Right atrium auricular region (tissue), 2 donors: ENCODE results near the gene TAF4. TPM values are rescaled to one million over a fixed set of nuclear protein-coding genes. Genes with fewer than 3 reads are reported as not detected.

ENCODE experiments used
- DNase-seq: peaks from one replicate; pipeline ENCODE4 v3.0.0-alpha.2; 2019; ENCODE audit warnings: low spot score
- H3K27ac ChIP-seq, 2 donors: fragments of 200-600 bp; sonication (generic); 1 replicate in 1 of 2; 2 replicates in 1 of 2; pipeline ENCODE4 v1.5.1; 2016 to 2019
- H3K27me3 ChIP-seq, 2 donors: fragments of 200-600 bp; sonication (generic); one replicate each; pipeline versions ENCODE4 v1.5.1 to v1.6.0; 2017 to 2019
- H3K36me3 ChIP-seq: fragments of 200-600 bp; sonication (generic); one replicate; pipeline ENCODE4 v1.5.1; 2016
- H3K4me1 ChIP-seq, 2 donors: fragments of 200-600 bp; sonication (generic); one replicate each; pipeline versions ENCODE4 v1.5.1 to v1.6.0; 2017 to 2019
- H3K4me3 ChIP-seq, 2 donors: fragments of 200-600 bp; sonication (generic); 1 replicate in 1 of 2; 2 replicates in 1 of 2; pipeline ENCODE4 v1.5.1; 2017 to 2019; ENCODE audit warnings: mild to moderate bottlenecking in 1 of 2, moderate library complexity in 1 of 2
- H3K9me3 ChIP-seq, 2 donors: fragments of 200-600 bp; sonication (generic); one replicate each; pipeline ENCODE4 v1.5.1; 2019
- CTCF ChIP-seq, 2 donors: fragments of 200-600 bp; sonication (generic); IDR thresholded peaks; one replicate each; pipeline ENCODE4 v1.5.1; 2019; ENCODE audit warnings: antibody characterized with exemption in 2 of 2
- total RNA-seq, 2 donors: library from RNA; depleted of rRNA; stranded (reverse); fragments of >200 nt; gene quantifications; one replicate each; pipeline ENCODE4 v1.1.0, GENCODE V29; 2016

The TAF4 gene
- total RNA-seq, 2 donors from 2014 or later: 8.3 to 18.0 TPM

DNA sequence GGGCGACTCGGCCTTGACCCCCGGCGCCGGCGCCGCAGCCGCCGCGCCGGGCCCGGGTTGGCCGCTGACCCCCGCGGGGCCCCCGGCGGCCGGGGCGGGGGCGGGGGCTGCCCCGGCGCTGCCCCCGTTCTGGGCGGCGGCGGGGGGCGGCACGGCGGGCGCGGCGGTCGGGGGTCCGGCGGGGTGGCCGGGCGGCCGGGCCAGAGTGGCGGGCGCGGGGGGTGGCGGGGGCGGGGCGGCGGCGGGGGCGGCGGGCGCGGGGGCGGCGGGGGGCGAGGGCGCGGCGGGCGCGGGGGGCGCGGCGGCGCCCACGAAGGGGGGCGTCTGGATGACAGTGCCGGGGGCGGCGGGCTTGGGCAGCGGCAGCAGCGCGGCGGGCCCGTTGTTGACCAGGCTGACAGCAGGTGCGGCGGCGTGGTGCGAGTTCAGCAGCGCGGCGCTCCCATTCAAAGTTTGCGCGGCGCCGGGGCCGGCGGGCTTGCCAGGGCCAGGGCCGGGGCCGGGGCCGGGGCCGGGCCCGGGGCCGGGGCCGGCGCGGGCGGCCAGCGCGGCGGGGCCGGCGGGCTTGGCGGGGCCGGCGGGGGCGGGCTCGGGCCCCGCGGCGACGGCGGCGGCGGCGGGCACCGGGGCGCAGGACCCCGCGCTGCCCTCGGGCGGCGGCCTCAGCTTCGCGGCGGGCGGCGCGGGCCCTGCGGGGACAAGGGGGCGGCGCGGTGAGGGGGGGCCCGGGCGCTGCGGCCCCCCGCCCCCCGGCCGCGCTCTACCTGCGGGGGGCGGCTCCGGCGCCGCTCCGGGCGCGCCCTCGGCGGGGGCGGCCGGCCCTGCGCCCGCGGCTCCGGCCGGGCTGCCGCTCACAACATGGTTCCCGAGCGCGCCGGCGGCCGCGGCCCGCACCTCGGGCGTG is 659 bp downstream of the TAF4 start:
- TF ChIP-seq CTCF (IDR thresholded peaks at IDR 0.05): no peak
- DNase-seq: no peak

DNA sequence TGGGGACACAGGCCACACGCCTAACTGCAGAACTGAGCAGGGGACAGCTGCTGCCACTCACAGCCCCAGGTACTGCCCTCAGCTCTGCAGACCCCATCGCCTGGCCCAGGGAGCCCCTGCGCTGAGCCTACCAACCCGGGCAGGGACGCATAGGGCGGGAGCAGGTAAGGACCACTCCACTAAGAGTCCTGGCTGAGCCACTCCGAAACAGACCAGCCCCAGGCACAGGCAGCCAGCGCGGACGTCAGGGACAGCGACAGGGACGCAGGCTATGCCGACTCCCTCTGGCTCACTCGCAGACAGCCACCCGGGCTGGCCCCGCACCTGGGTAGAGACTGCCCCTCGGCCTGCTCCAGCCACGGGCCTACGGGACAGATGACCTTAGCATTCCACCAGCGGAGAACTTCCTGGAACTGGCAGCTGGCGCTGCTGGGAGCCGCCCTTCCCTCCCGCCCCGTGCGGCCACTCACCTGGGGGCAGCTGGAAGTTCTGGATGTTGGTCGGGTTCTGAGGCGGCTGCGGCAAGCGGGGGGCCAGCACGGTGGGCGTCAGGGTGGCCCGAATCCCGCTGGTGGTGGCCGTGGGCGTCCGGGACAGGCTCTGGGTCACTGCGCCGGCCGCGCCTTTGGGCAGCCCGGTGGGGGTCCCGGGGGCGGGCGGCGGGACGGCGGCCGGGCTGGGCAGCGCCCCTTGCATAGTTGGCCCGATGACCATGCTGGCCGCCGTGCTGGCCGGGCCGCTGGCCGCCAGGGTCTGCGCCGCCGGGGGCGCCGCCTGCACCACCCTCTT is 1.5 kb downstream of the TAF4 start:
- peaks cover 0 to 25% of the 10 kb centered on the region in 2 donors for H3K4me1 ChIP-seq
- peak overlapping the region in 1 of 2 donors; percentile 66 for H3K27ac ChIP-seq
- no peaks in the 10 kb centered on the region for H3K27me3 ChIP-seq
- H3K9me3 ChIP-seq: no peaks in the 10 kb centered on the region
- H3K36me3 ChIP-seq: no peaks in the 10 kb centered on the region
- TF ChIP-seq CTCF (IDR thresholded peaks at IDR 0.05): no peak
- peak overlapping the region; percentile 36 to 56 for H3K4me3 ChIP-seq
- peak; percentile 60 for DNase-seq

More for the DNA sequence above, 659 bp downstream of the TAF4 start:
- H3K27me3 ChIP-seq: no peaks in the 10 kb centered on the region
- H3K4me1 ChIP-seq: peaks cover 0 to 25% of the 10 kb centered on the region in 2 donors
- no peaks in the 10 kb centered on the region for H3K9me3 ChIP-seq
- no peaks in the 10 kb centered on the region for H3K36me3 ChIP-seq
- H3K27ac ChIP-seq: peak overlapping the region; percentile 72 to 74
- H3K4me3 ChIP-seq: peak overlapping the region; percentile 57 to 58

GRCh38 chr20:62063315-62063980 is 2.2 kb downstream of the TAF4 start:
- peak overlapping the region in 1 of 2 donors; percentile 31 for H3K27ac ChIP-seq
- H3K4me1 ChIP-seq: peaks cover 0 to 25% of the 10 kb centered on the region in 2 donors
- H3K4me3 ChIP-seq: peak overlapping the region in 1 of 2 donors; percentile 56
- no peak for TF ChIP-seq CTCF (IDR thresholded peaks at IDR 0.05)
- H3K27me3 ChIP-seq: no peaks in the 10 kb centered on the region
- H3K9me3 ChIP-seq: no peaks in the 10 kb centered on the region
- no peak for DNase-seq
- H3K36me3 ChIP-seq: no peaks in the 10 kb centered on the region

- no peak for DNase-seq
- Histone ChIP-seq H3K27ac (no peak overlapping the region), H3K4me1 (peaks cover 0 to 25% of the 10 kb centered on the region in 2 donors), H3K9me3 (no peaks in the 10 kb centered on the region), H3K27me3 (no peaks in the 10 kb centered on the region), H3K36me3 (no peaks in the 10 kb centered on the region), H3K4me3 (no peak overlapping the region)
- TF ChIP-seq CTCF (IDR thresholded peaks at IDR 0.05): no peak
Observed at GRCh38 chr20:62062661-62063314, 2.9 kb downstream of the TAF4 start.

- Histone ChIP-seq H3K4me1 (peaks cover 0 to 21% of the 10 kb centered on the region in 2 donors), H3K27me3 (no peaks in the 10 kb centered on the region), H3K36me3 (no peaks in the 10 kb centered on the region), H3K4me3 (no peak overlapping the region), H3K27ac (no peak overlapping the region), H3K9me3 (no peaks in the 10 kb centered on the region)
- no peak for TF ChIP-seq CTCF (IDR thresholded peaks at IDR 0.05)
- DNase-seq: no peak
Observed at GRCh38 chr20:62061851-62062423, 3.7 kb downstream of the TAF4 start.
